H1 (cell line): ENCODE data around the gene MIB2.

Source experiments
- TAF1 ChIP-seq: IDR thresholded peaks from 2 replicates; pipeline ENCODE4 v1.6.1; 2011; ENCODE audit warnings: mild to moderate bottlenecking, low read depth, low read length
- TF ChIP-seq, protein P1 (sequence below), 3 experiments: IDR thresholded peaks; 1 replicate in 2 of 3; 2 replicates in 1 of 3; pipeline versions ENCODE4 v1.5.1 to v1.6.1; 2011; ENCODE audit warnings: low read length in 3 of 3, mild to moderate bottlenecking in 3 of 3, inconsistent platforms in 2 of 3, low read depth in 1 of 3, moderate library complexity in 1 of 3; ENCODE audit not compliant: insufficient read depth in 1 of 3; ENCODE audit errors: control extremely low read depth in 1 of 3
- TF ChIP-seq, protein P2 (sequence below): IDR thresholded peaks from 2 replicates; pipeline ENCODE4 v1.6.1; 2011; ENCODE audit warnings: low read depth, mild to moderate bottlenecking, low read length; ENCODE audit not compliant: insufficient read depth

DNA sequence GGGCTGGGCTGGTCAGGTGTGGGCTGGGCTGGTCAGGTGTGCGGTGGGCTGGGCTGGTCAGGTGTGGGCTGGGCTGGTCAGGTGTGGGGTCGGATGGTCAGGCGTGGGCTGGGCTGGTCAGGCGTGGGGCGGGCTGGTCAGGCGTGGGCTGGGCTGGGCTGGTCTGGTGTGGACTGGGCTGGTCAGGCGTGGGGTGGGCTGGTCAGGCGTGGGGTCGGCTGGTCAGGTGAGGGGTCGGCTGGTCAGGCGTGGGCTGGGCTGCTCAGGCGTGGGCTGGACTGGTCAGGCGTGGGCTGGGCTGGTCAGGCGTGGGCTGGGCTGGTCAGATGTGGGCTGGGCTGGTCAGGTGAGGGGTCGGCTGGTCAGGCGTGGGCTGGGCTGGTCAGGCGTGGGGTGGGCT lies 9.6 kb upstream of the MIB2 start:
- TF ChIP-seq, protein P1, sequence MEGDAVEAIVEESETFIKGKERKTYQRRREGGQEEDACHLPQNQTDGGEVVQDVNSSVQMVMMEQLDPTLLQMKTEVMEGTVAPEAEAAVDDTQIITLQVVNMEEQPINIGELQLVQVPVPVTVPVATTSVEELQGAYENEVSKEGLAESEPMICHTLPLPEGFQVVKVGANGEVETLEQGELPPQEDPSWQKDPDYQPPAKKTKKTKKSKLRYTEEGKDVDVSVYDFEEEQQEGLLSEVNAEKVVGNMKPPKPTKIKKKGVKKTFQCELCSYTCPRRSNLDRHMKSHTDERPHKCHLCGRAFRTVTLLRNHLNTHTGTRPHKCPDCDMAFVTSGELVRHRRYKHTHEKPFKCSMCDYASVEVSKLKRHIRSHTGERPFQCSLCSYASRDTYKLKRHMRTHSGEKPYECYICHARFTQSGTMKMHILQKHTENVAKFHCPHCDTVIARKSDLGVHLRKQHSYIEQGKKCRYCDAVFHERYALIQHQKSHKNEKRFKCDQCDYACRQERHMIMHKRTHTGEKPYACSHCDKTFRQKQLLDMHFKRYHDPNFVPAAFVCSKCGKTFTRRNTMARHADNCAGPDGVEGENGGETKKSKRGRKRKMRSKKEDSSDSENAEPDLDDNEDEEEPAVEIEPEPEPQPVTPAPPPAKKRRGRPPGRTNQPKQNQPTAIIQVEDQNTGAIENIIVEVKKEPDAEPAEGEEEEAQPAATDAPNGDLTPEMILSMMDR (IDR thresholded peaks at IDR 0.05; ENCODE audit: control extremely low read depth in 1 of 3, insufficient read depth in 1 of 3, low read depth in 1 of 3, low read length in 3 of 3): no peak
- TF ChIP-seq, protein P2, sequence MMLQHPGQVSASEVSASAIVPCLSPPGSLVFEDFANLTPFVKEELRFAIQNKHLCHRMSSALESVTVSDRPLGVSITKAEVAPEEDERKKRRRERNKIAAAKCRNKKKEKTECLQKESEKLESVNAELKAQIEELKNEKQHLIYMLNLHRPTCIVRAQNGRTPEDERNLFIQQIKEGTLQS: no peak
- no peak for TF ChIP-seq TAF1
